Activated CD4-positive, alpha-beta T cell treated with anti-CD3 and anti-CD28 coated beads for 48 hours (primary cell): ENCODE measurements around the gene YAF2.

Experiments
- DNase-seq: peaks from one replicate; pipeline ENCODE4 v3.0.0-alpha.2; 2020

The YAF2 gene

GRCh38 chr12:42238240-42239140, at the start of gene YAF2:
Gene YAF2, minus strand, starts transcription at chr12:42238248. Its CDS starts 68 bp downstream, at chr12:42238180.
- peak; percentile 91 for DNase-seq

GRCh38 chr12:42286741-42287140, 48.7 kb upstream of the YAF2 start:
- DNase-seq: no peak

GRCh38 chr12:42285431-42285830, 47.4 kb upstream of the YAF2 start:
- DNase-seq: no peak

GRCh38 chr12:42284876-42285275, 46.8 kb upstream of the YAF2 start:
- no peak for DNase-seq

- no peak for DNase-seq
Observed at GRCh38 chr12:42284157-42284556, 46.1 kb upstream of the YAF2 start.

- DNase-seq: no peak
Observed at GRCh38 chr12:42283739-42284138, 45.7 kb upstream of the YAF2 start.

- DNase-seq: no peak
Observed at GRCh38 chr12:42282294-42282693, 44.2 kb upstream of the YAF2 start.

- DNase-seq: no peak
Observed at GRCh38 chr12:42281844-42282243, 43.8 kb upstream of the YAF2 start.

- DNase-seq: no peak
Observed at GRCh38 chr12:42281278-42281677, 43.2 kb upstream of the YAF2 start.

GRCh38 chr12:42278128-42278510, 40.1 kb upstream of the YAF2 start:
- no peak for DNase-seq

- no peak for DNase-seq
Observed at GRCh38 chr12:42277396-42278127, 39.5 kb upstream of the YAF2 start.

- no peak for DNase-seq
Observed at GRCh38 chr12:42275499-42275898, 37.5 kb upstream of the YAF2 start.

- DNase-seq: no peak
Observed at GRCh38 chr12:42273706-42274105, 35.7 kb upstream of the YAF2 start.

- no peak for DNase-seq
Observed at GRCh38 chr12:42270596-42270995, 32.5 kb upstream of the YAF2 start.

- no peak for DNase-seq
Observed at GRCh38 chr12:42267413-42268190, 29.6 kb upstream of the YAF2 start.

- no peak for DNase-seq
Observed at GRCh38 chr12:42266579-42267230, 28.7 kb upstream of the YAF2 start.

GRCh38 chr12:42262271-42262670, 24.2 kb upstream of the YAF2 start:
- DNase-seq: no peak

GRCh38 chr12:42261708-42262107, 23.7 kb upstream of the YAF2 start:
- no peak for DNase-seq

GRCh38 chr12:42260518-42260917, 22.5 kb upstream of the YAF2 start:
- no peak for DNase-seq

- DNase-seq: no peak
Observed at GRCh38 chr12:42259699-42260098, 21.7 kb upstream of the YAF2 start.

- DNase-seq: no peak
Observed at GRCh38 chr12:42255866-42256261, 17.8 kb upstream of the YAF2 start.

GRCh38 chr12:42255221-42255865, 17.3 kb upstream of the YAF2 start:
- no peak for DNase-seq
